HCT116 (cell line): ENCODE results near the gene CSF3R.
"Not testable (repeated sequence)": the region's sequence is repeated elsewhere in the genome, so short reads cannot be mapped to it uniquely, and the experiment has no call there.

Experiments used
- CTCF ChIP-seq, 3 experiments: fragments of 200-600 bp in 1 of 3; sonication (generic) in 1 of 3; IDR thresholded peaks in 2 of 3; conservative IDR thresholded peaks in 1 of 3; 2 replicates each; pipeline ENCODE4 v1.5.1; 2012 to 2017; ENCODE audit warnings: low read depth in 2 of 3, low read length in 2 of 3, antibody characterized with exemption in 1 of 3, borderline replicate concordance in 1 of 3, control low read depth in 1 of 3, mild to moderate bottlenecking in 1 of 3, mixed read lengths in 1 of 3, mixed run types in 1 of 3, moderate library complexity in 1 of 3; ENCODE audit not compliant: insufficient read depth in 1 of 3
- POLR2A ChIP-seq: IDR thresholded peaks from 2 replicates; pipeline ENCODE4 v1.7.0; 2011; ENCODE audit warnings: borderline replicate concordance; ENCODE audit not compliant: insufficient read depth, insufficient read length; ENCODE audit errors: extremely low read depth

DNA sequence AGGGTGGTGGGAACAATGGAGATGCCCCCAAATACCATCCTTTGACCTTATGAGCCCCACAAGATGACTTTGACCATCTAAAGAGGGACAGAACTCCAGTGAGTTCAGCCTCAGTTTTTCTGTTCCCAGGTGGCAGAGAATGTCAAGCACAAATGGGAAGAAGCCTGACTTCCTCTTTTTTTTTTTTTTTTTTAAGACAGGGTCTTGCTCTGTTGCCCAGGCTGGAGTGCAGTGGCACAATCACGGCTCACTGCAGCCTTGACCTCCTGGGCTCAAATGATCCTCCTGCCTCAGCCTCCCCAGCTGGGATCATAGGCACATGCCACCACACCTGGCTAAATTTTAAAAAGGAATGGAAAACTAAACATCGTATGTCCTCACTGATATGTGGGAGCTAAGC is 28.5 kb upstream of the CSF3R start:
- TF ChIP-seq CTCF (IDR thresholded peaks at IDR 0.05 in 2 of 3, conservative IDR thresholded peaks at IDR 0.05 in 1 of 3; ENCODE audit: borderline replicate concordance in 1 of 3, insufficient read depth in 1 of 3, low read depth in 2 of 3, low read length in 2 of 3); POLR2A: not testable (repeated sequence)
